IPS-18a (cell line): ENCODE results near the gene NEURL3.
"Not testable (repeated sequence)": the region's sequence is repeated elsewhere in the genome, so short reads cannot be mapped to it uniquely, and the experiment has no call there.

Experiments used
- H3K27ac ChIP-seq: one replicate; pipeline ENCODE4 v1.5.1; 2013; ENCODE audit warnings: low read length
- H3K27me3 ChIP-seq: one replicate; pipeline ENCODE4 v1.6.1; 2013; ENCODE audit warnings: mild to moderate bottlenecking, low read length; ENCODE audit not compliant: control insufficient read depth, insufficient read depth
- H3K36me3 ChIP-seq: one replicate; pipeline ENCODE4 v1.6.1; 2013; ENCODE audit warnings: low read depth, low read length; ENCODE audit not compliant: control insufficient read depth
- H3K4me1 ChIP-seq: one replicate; pipeline ENCODE4 v1.6.1; 2013; ENCODE audit warnings: low read depth, low read length; ENCODE audit not compliant: control insufficient read depth
- H3K4me3 ChIP-seq: one replicate; pipeline ENCODE4 v1.5.1; 2013; ENCODE audit warnings: low read length
- H3K9ac ChIP-seq: one replicate; pipeline ENCODE4 v1.6.1; 2013; ENCODE audit warnings: mild to moderate bottlenecking, low read length, moderate library complexity
- H3K9me3 ChIP-seq: one replicate; pipeline ENCODE4 v1.6.1; 2013; ENCODE audit warnings: low read depth, low read length; ENCODE audit not compliant: control insufficient read depth

Gene NEURL3

DNA sequence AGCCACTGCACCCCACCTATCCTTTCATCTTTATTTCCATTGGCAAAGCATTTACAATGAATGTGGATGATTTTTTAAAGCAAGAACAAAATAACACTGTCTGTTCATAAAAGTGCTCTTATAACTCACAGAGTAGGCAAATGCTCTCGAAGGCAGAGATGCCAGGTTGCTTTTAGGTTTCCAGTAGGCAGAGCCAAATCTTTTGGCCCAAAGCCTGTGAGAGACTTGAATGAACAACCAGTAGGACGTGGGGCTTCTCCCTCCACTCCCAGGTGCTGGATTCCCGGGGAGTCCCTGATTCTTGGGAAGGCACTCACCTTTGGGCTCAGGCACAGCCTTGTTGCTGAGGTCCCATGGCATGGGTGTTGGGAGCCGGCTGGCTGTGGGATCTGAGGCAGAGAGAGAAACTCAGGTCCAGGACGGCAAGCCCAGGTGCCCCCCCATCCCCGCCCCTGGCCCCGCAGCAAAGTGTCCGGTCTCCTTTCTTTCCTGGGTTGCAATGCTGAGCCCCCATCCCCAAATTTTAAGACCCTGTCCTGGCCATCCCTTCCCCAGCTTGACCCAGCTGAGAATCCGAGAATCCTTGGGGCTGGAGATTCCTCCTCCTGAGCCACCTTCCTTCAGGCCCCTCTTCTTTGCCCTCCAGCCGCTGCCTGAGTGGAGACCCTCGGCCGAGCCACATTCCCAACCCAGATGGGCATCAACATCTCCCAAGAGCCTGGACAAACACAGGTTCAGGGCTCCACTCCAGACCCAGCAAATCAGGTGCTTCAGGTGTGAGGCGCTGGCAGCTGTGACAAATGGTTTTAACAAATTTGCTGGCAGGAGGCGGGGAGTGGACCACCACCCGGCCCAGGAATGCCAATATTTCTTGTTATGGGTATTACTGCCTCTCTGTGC is 5.8 kb downstream of the NEURL3 start:
- no peaks in the 10 kb centered on the region for H3K27me3 ChIP-seq
- H3K4me1 ChIP-seq, result no peaks in the 10 kb centered on the region

DNA sequence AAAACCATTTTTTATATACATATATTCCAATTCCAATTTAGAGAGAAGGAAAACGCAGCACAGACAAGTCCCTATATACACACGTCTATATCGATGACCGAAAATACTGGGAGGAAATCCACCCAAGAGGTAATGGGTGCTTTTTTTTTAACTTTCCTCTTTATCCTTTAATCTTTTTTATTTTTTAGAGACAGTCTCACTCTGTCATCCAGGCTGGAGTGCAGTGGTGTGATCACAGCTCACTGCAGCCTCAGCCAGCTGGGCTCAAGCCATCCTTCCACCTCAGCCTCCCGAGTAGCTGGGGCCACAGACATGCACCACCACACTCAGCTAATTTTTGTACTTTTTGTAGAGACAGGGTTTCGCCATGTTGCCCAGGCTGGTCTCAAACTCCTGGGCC is 6.5 kb downstream of the NEURL3 start:
- H3K4me3 ChIP-seq, H3K36me3 ChIP-seq, H3K4me1 ChIP-seq, H3K27ac ChIP-seq, H3K9me3 ChIP-seq, H3K27me3 ChIP-seq, H3K9ac ChIP-seq: not testable (repeated sequence)

More for the DNA sequence above, 5.8 kb downstream of the NEURL3 start:
- Histone ChIP-seq H3K27ac (no peak overlapping the region), H3K9me3 (no peaks in the 10 kb centered on the region), H3K4me3 (no peak overlapping the region), H3K9ac (no peak overlapping the region), H3K36me3 (no peaks in the 10 kb centered on the region)

GRCh38 chr2:96498021-96498431 is 7.1 kb downstream of the NEURL3 start:
- no peaks in the 10 kb centered on the region for H3K36me3 ChIP-seq
- H3K27ac ChIP-seq, result no peak overlapping the region
- no peak overlapping the region for H3K9ac ChIP-seq
- H3K4me3 ChIP-seq, result no peak overlapping the region
- H3K4me1 ChIP-seq, result no peaks in the 10 kb centered on the region
- no peaks in the 10 kb centered on the region for H3K9me3 ChIP-seq
- H3K27me3 ChIP-seq, result no peaks in the 10 kb centered on the region

GRCh38 chr2:96495982-96496629 is 9.1 kb downstream of the NEURL3 start:
- Histone ChIP-seq H3K27me3 (no peaks in the 10 kb centered on the region), H3K4me3 (no peak overlapping the region), H3K36me3 (no peaks in the 10 kb centered on the region), H3K9ac (no peak overlapping the region), H3K27ac (no peak overlapping the region), H3K4me1 (no peaks in the 10 kb centered on the region), H3K9me3 (no peaks in the 10 kb centered on the region)

- Histone ChIP-seq H3K9me3 (no peaks in the 10 kb centered on the region), H3K4me1 (no peaks in the 10 kb centered on the region), H3K27me3 (no peaks in the 10 kb centered on the region), H3K4me3 (no peak overlapping the region), H3K36me3 (no peaks in the 10 kb centered on the region), H3K27ac (no peak overlapping the region), H3K9ac (no peak overlapping the region)
These were observed 11.0 kb downstream of the NEURL3 start for GRCh38 chr2:96494188-96494587.

- Histone ChIP-seq H3K27me3 (no peaks in the 10 kb centered on the region), H3K36me3 (no peaks in the 10 kb centered on the region), H3K9me3 (no peaks in the 10 kb centered on the region), H3K4me3 (no peak overlapping the region), H3K9ac (no peak overlapping the region), H3K27ac (no peak overlapping the region), H3K4me1 (no peaks in the 10 kb centered on the region)
These were observed 12.1 kb downstream of the NEURL3 start for GRCh38 chr2:96493072-96493471.

DNA sequence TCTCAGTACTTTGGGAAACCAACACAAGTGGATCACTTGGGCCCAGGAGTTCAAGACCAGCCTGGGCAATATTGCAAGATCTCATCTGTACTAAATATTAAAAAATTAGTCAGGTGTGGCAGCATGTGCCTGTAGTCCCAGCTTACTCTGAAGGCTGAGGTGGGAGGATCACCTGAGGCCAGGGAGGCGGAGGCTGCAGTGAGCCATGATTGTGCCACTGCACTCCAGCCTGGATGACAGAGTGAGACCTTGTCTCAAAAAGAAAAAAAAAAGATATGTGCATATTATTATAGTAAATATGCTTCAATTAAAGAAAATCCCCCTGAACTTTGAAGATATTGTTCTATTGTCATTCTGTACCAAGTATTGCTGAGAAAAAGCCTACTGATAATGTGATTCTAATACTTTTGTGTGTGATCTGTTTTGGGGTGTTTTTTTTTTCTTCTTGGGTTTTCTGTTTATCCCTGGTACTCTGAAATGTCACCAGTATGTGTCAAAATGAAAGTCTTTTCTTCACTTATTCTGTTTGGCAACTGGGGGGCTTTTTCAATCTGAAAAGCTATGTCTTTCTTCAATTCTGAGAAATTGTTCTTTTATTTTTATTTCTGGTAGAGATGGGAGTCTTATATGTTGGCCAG is 13.2 kb downstream of the NEURL3 start:
- Histone ChIP-seq H3K4me1 (no peaks in the 10 kb centered on the region), H3K9me3 (no peaks in the 10 kb centered on the region), H3K27me3 (peaks cover under 1% of the 10 kb centered on the region), H3K36me3 (no peaks in the 10 kb centered on the region), H3K27ac (no peak overlapping the region), H3K4me3 (no peak overlapping the region), H3K9ac (no peak overlapping the region)

DNA sequence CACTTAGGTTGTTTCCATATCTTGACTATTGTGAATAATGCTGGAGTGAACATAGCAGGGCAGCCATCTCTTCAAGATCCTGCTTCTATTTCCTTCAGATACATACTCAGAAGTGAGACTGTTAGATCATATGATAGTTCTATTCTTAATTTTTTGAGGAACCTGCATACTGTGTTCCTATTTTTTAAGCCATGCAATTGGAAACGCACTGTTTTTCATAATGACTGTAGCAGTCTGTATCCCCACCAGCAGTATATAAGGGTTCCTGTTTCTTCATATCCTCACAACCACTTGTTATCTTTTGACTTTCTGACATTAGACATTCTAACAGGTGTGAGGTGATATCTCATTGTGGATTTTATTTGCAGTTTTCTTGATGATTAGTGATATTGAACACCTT is 15.5 kb downstream of the NEURL3 start:
- H3K4me1 ChIP-seq, result peaks cover 8% of the 10 kb centered on the region
- no peaks in the 10 kb centered on the region for H3K36me3 ChIP-seq
- no peak overlapping the region for H3K27ac ChIP-seq
- peaks cover 6% of the 10 kb centered on the region for H3K27me3 ChIP-seq
- H3K4me3 ChIP-seq, result no peak overlapping the region
- no peak overlapping the region for H3K9ac ChIP-seq
- no peaks in the 10 kb centered on the region for H3K9me3 ChIP-seq

GRCh38 chr2:96489261-96489660 is 15.9 kb downstream of the NEURL3 start:
- H3K9me3 ChIP-seq, result no peaks in the 10 kb centered on the region

GRCh38 chr2:96486696-96487095 is 18.5 kb downstream of the NEURL3 start:
- Histone ChIP-seq H3K27me3 (peaks cover 6% of the 10 kb centered on the region), H3K4me1 (peaks cover 8% of the 10 kb centered on the region), H3K27ac (no peak overlapping the region), H3K36me3 (no peaks in the 10 kb centered on the region), H3K9me3 (no peaks in the 10 kb centered on the region), H3K9ac (no peak overlapping the region), H3K4me3 (no peak overlapping the region)

More at GRCh38 chr2:96489261-96489660, 15.9 kb downstream of the NEURL3 start:
- no peaks in the 10 kb centered on the region for H3K36me3 ChIP-seq
- no peak overlapping the region for H3K4me3 ChIP-seq
- H3K27ac ChIP-seq, result no peak overlapping the region
- H3K27me3 ChIP-seq, result peaks cover 6% of the 10 kb centered on the region
- H3K4me1 ChIP-seq, result peaks cover 8% of the 10 kb centered on the region
- H3K9ac ChIP-seq, result no peak overlapping the region

GRCh38 chr2:96485751-96486651 is 19.2 kb downstream of the NEURL3 start:
- Histone ChIP-seq H3K4me3 (no peak overlapping the region), H3K27me3 (peaks cover 6% of the 10 kb centered on the region), H3K9ac (no peak overlapping the region), H3K4me1 (peaks cover 8% of the 10 kb centered on the region), H3K36me3 (no peaks in the 10 kb centered on the region), H3K9me3 (no peaks in the 10 kb centered on the region), H3K27ac (no peak overlapping the region)
